ENCODE data around the gene POFUT1. TPM values are rescaled to one million over a fixed set of nuclear protein-coding genes. Genes with fewer than 3 reads are reported as not detected.

POFUT1 gene
- polyA plus RNA-seq, 1 of the 3 experiments (the other 2 are of a cell fraction): 35.6 TPM

GRCh38 chr20:32277361-32278198 is 69.9 kb downstream of the POFUT1 start, which contains the start of gene KIF3B (continued):
- TF ChIP-seq NRF1 (IDR thresholded peaks at IDR 0.05; ENCODE audit: low read depth, low read length) (no peak), CHD2 (IDR thresholded peaks at IDR 0.05; ENCODE audit: low read length, partially characterized antibody) (peak; percentile 61), ELF1 (IDR thresholded peaks at IDR 0.05) (peak; percentile 95), EZH2phosphoT487 (IDR thresholded peaks at IDR 0.05; ENCODE audit: borderline replicate concordance, low read depth) (no peak), RCOR1 (IDR thresholded peaks at IDR 0.05; ENCODE audit: low read length) (no peak), JUND (IDR thresholded peaks at IDR 0.05) (no peak), GABPA (IDR thresholded peaks at IDR 0.05; ENCODE audit: low read depth) (peak; percentile 84), IRF3 (IDR thresholded peaks at IDR 0.05; ENCODE audit: low read depth, low read length) (no peak), SIN3A (IDR thresholded peaks at IDR 0.05; ENCODE audit: borderline replicate concordance, low read depth, low read length) (peak; percentile 86)
- TF ChIP-seq, protein P1, sequence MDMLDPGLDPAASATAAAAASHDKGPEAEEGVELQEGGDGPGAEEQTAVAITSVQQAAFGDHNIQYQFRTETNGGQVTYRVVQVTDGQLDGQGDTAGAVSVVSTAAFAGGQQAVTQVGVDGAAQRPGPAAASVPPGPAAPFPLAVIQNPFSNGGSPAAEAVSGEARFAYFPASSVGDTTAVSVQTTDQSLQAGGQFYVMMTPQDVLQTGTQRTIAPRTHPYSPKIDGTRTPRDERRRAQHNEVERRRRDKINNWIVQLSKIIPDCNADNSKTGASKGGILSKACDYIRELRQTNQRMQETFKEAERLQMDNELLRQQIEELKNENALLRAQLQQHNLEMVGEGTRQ (IDR thresholded peaks at IDR 0.05; ENCODE audit: borderline replicate concordance, low read depth, low read length): no peak

GRCh38 chr20:32278199-32278643 is 70.5 kb downstream of the POFUT1 start:
- 32% methylated on average over 4 of the region's 4 CpGs for WGBS (ENCODE audit: low lambda C conversion rate)
- DNase-seq: no peak
- Histone ChIP-seq H3K36me3 (replicated peaks in 1 of 2; ENCODE audit: control insufficient read depth in 1 of 2, insufficient read depth in 2 of 2, low read length in 1 of 2) (peaks cover 0 to 5% of the 10 kb centered on the region in 2 experiments), H3K4me1 (ENCODE audit: control insufficient read depth in 1 of 2, insufficient read depth in 2 of 2, low read depth in 1 of 2, low read length in 1 of 2) (peaks cover 0 to 14% of the 10 kb centered on the region in 2 experiments; a peak in 2 of 4 replicates), H3F3A (replicated peaks; ENCODE audit: insufficient read depth) (peaks cover 8% of the 10 kb centered on the region), H3K79me2 (ENCODE audit: insufficient read depth) (peaks cover 50% of the 10 kb centered on the region), H2AFZ (ENCODE audit: low read depth) (no peak overlapping the region), H3K27ac (ENCODE audit: low read depth in 2 of 2, low read length in 1 of 2) (peak overlapping the region in 1 of 2 experiments; percentile 13; a peak in 1 of 4 replicates), H3K9me2 (no peaks in the 10 kb centered on the region), H4K20me1 (ENCODE audit: insufficient read depth) (no peaks in the 10 kb centered on the region), H3K9me3 (no peaks in the 10 kb centered on the region), H3K27me3 (ENCODE audit: insufficient read depth) (no peaks in the 10 kb centered on the region), H3K9ac (peak overlapping the region; percentile 94), H3K4me3 (ENCODE audit: low read depth in 2 of 2, low read length in 1 of 2) (peak overlapping the region; percentile 75 to 100), H3K4me2 (peak overlapping the region; percentile 98)
- TF ChIP-seq EZH2phosphoT487 (IDR thresholded peaks at IDR 0.05; ENCODE audit: borderline replicate concordance, low read depth): no peak
- TF ChIP-seq RFX5 (IDR thresholded peaks at IDR 0.05; ENCODE audit: low read length): no peak
- no peak for TF ChIP-seq FOXJ3 (CRISPR knock-in tag; IDR thresholded peaks at IDR 0.05)
- TF ChIP-seq SIN3A (IDR thresholded peaks at IDR 0.05; ENCODE audit: borderline replicate concordance, low read depth, low read length): no peak
- TF ChIP-seq, protein P2, sequence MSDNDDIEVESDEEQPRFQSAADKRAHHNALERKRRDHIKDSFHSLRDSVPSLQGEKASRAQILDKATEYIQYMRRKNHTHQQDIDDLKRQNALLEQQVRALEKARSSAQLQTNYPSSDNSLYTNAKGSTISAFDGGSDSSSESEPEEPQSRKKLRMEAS (IDR thresholded peaks at IDR 0.05; ENCODE audit: low read depth): no peak
- TF ChIP-seq USF1 (IDR thresholded peaks at IDR 0.05; ENCODE audit: borderline replicate concordance, low read depth): no peak
- TF ChIP-seq, protein P1 (IDR thresholded peaks at IDR 0.05; ENCODE audit: borderline replicate concordance, low read depth, low read length): no peak
- TF ChIP-seq NFIC (IDR thresholded peaks at IDR 0.05; ENCODE audit: borderline replicate concordance): no peak
- TF ChIP-seq FOSL2 (IDR thresholded peaks at IDR 0.05; ENCODE audit: borderline replicate concordance, low read depth): no peak
- no peak for TF ChIP-seq SMC3 (IDR thresholded peaks at IDR 0.05; ENCODE audit: low read depth, low read length)
- TF ChIP-seq ELF1 (IDR thresholded peaks at IDR 0.05): no peak
- no peak for TF ChIP-seq YY1 (IDR thresholded peaks at IDR 0.05; ENCODE audit: low read depth)
- TF ChIP-seq NRF1 (IDR thresholded peaks at IDR 0.05; ENCODE audit: low read depth, low read length): no peak
- no peak for TF ChIP-seq MXI1 (IDR thresholded peaks at IDR 0.05; ENCODE audit: low read depth, low read length)
- POLR2A ChIA-PET: no interaction called here
- CTCF ChIA-PET: interaction anchor here (0.6 kb wide), 1 partner anchor 500 kb away, joined by 3 read pairs; no protein-coding TSS in a partner anchor

Measured in SK-N-SH (cell line).